Calu3 (cell line): ENCODE measurements around the gene ALG14. TPM values are rescaled to one million over a fixed set of nuclear protein-coding genes. Genes with fewer than 3 reads are reported as not detected.
A peak's percentile ranks its signal among the peaks of the same experiment; 100 is the strongest.

Source experiments
- BruUV-seq: library from RNA; stranded (reverse); fragments of 400-500 nt; replicated peaks from 2 replicates; lab custom pipeline; 2021; lab: Mats Ljungman, UMichigan
- CTCF ChIA-PET: fragments of 300-600 bp; sonication (Branson Sonifier 250); formaldehyde crosslinking; loops from one replicate; lab custom pipeline; 2022; ENCODE audit warnings: antibody characterized with exemption; lab: Charles Lee
- DNase-seq: peaks from one replicate; pipeline ENCODE4 v3.0.0; 2022
- H3K27ac Mint-ChIP-seq: one replicate; pipeline ENCODE4 v1.8.0; 2022; ENCODE audit warnings: mixed read lengths; ENCODE audit not compliant: unreplicated experiment
- H3K27me3 Mint-ChIP-seq: one replicate; pipeline ENCODE4 v1.8.0; 2022; ENCODE audit warnings: mixed read lengths; ENCODE audit not compliant: unreplicated experiment
- H3K36me3 Mint-ChIP-seq: one replicate; pipeline ENCODE4 v1.8.0; 2022; ENCODE audit warnings: mild to moderate bottlenecking, moderate library complexity, mixed read lengths; ENCODE audit not compliant: insufficient read depth, unreplicated experiment
- H3K4me1 Mint-ChIP-seq: one replicate; pipeline ENCODE4 v1.8.0; 2022; ENCODE audit warnings: mild to moderate bottlenecking, low read depth, mixed read lengths; ENCODE audit not compliant: unreplicated experiment
- H3K4me3 Mint-ChIP-seq: one replicate; pipeline ENCODE4 v1.8.0; 2022; ENCODE audit warnings: mild to moderate bottlenecking, low read depth, moderate library complexity, mixed read lengths; ENCODE audit not compliant: unreplicated experiment
- H3K9me3 Mint-ChIP-seq: one replicate; pipeline ENCODE4 v1.8.0; 2022; ENCODE audit warnings: low read depth, mixed read lengths; ENCODE audit not compliant: unreplicated experiment
- intact Hi-C: fragments of 100-400 bp; cut with micrococcal nuclease; formaldehyde crosslinking; loops from one replicate; pipeline ENCODE4 v1.10.0; 2022; ENCODE audit not compliant: unreplicated experiment
- total RNA-seq: library from RNA; stranded (reverse); gene quantifications from 2 replicates; pipeline ENCODE4 v1.2.3, GENCODE V29; 2022
- TF ChIP-seq, protein P1 (sequence below): fragments of 200-600 bp; IDR thresholded peaks from one replicate; pipeline ENCODE4 v1.8.0; 2022; ENCODE audit warnings: antibody characterized with exemption; ENCODE audit not compliant: unreplicated experiment

ALG14 gene
- total RNA-seq, 1 experiment from 2014 or later: 5.8 TPM

GRCh38 chr1:94925004-94925403 is 147.7 kb downstream of the ALG14 start:
- DNase-seq: no peak
- Mint-ChIP-seq H3K4me1 (peaks cover 60% of the 10 kb centered on the region), H3K27ac (peak overlapping the region; percentile 85), H3K27me3 (no peaks in the 10 kb centered on the region), H3K4me3 (peak overlapping the region; percentile 98), H3K9me3 (no peaks in the 10 kb centered on the region), H3K36me3 (peaks cover 55% of the 10 kb centered on the region)
- TF ChIP-seq, protein P1, sequence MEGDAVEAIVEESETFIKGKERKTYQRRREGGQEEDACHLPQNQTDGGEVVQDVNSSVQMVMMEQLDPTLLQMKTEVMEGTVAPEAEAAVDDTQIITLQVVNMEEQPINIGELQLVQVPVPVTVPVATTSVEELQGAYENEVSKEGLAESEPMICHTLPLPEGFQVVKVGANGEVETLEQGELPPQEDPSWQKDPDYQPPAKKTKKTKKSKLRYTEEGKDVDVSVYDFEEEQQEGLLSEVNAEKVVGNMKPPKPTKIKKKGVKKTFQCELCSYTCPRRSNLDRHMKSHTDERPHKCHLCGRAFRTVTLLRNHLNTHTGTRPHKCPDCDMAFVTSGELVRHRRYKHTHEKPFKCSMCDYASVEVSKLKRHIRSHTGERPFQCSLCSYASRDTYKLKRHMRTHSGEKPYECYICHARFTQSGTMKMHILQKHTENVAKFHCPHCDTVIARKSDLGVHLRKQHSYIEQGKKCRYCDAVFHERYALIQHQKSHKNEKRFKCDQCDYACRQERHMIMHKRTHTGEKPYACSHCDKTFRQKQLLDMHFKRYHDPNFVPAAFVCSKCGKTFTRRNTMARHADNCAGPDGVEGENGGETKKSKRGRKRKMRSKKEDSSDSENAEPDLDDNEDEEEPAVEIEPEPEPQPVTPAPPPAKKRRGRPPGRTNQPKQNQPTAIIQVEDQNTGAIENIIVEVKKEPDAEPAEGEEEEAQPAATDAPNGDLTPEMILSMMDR: no peak
- intact Hi-C loops: loop anchor here (1.0 to 5.0 kb wide), 2 partner anchors 63 to 116 kb away; no protein-coding TSS in a partner anchor
- TSS peak; percentile 43 for BruUV-seq
- CTCF ChIA-PET: no interaction called here

Other genes with a start within 250 kb of the ALG14 start
- 83.4 and 140 TPM in 2 replicates for gene CNN3, start 145.8 kb downstream of the ALG14 start, total RNA-seq
- gene TLCD4, start 44.4 kb upstream of the ALG14 start, total RNA-seq: 34.7 and 52.1 TPM in 2 replicates
- gene RWDD3, start 161.3 kb upstream of the ALG14 start, total RNA-seq: 23.3 and 25.2 TPM in 2 replicates